PFSK-1 (cell line): ENCODE data around the gene ITGA3.

ENCODE experiments used
- POLR2AphosphoS5 ChIP-seq: IDR thresholded peaks from 2 replicates; pipeline ENCODE4 v1.6.1; 2012; ENCODE audit warnings: low read depth, mild to moderate bottlenecking, control low read depth, low read length, moderate library complexity
- SIN3A ChIP-seq: IDR thresholded peaks from 2 replicates; pipeline ENCODE4 v1.6.1; 2012; ENCODE audit warnings: mild to moderate bottlenecking, low read length, moderate library complexity, borderline replicate concordance; ENCODE audit not compliant: insufficient read depth
- TAF1 ChIP-seq: IDR thresholded peaks from 2 replicates; pipeline ENCODE4 v1.6.1; 2012; ENCODE audit warnings: low read length, control low read depth, borderline replicate concordance; ENCODE audit not compliant: insufficient read depth
- TF ChIP-seq, protein P1 (sequence below), 2 experiments: IDR thresholded peaks; 2 replicates each; pipeline versions ENCODE4 v1.6.1 to v1.8.0; 2011 to 2012; ENCODE audit warnings: low read depth in 2 of 2, low read length in 2 of 2, control low read depth in 1 of 2, inconsistent platforms in 1 of 2, mild to moderate bottlenecking in 1 of 2, moderate library complexity in 1 of 2; ENCODE audit not compliant: insufficient read depth in 1 of 2

DNA sequence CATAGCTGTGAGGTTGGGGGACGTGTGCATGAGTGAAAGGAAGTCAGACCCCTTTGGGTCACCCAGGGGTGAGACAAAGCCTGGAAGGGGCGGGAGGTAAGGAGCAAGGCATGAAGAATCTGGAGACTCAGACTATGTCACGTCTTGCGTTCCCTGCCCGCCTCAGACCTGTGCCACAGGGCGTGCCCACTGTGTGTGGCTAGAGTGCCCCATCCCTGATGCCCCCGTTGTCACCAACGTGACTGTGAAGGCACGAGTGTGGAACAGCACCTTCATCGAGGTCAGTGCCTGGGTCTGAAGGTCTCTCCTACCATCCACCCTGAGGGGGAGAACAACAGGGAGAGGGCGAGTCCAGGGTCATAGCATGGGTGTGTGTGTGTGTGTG, 24.2 kb downstream of the ITGA3 start:
- TF ChIP-seq POLR2AphosphoS5 = no peak
- TF ChIP-seq, protein P1, sequence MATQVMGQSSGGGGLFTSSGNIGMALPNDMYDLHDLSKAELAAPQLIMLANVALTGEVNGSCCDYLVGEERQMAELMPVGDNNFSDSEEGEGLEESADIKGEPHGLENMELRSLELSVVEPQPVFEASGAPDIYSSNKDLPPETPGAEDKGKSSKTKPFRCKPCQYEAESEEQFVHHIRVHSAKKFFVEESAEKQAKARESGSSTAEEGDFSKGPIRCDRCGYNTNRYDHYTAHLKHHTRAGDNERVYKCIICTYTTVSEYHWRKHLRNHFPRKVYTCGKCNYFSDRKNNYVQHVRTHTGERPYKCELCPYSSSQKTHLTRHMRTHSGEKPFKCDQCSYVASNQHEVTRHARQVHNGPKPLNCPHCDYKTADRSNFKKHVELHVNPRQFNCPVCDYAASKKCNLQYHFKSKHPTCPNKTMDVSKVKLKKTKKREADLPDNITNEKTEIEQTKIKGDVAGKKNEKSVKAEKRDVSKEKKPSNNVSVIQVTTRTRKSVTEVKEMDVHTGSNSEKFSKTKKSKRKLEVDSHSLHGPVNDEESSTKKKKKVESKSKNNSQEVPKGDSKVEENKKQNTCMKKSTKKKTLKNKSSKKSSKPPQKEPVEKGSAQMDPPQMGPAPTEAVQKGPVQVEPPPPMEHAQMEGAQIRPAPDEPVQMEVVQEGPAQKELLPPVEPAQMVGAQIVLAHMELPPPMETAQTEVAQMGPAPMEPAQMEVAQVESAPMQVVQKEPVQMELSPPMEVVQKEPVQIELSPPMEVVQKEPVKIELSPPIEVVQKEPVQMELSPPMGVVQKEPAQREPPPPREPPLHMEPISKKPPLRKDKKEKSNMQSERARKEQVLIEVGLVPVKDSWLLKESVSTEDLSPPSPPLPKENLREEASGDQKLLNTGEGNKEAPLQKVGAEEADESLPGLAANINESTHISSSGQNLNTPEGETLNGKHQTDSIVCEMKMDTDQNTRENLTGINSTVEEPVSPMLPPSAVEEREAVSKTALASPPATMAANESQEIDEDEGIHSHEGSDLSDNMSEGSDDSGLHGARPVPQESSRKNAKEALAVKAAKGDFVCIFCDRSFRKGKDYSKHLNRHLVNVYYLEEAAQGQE (IDR thresholded peaks at IDR 0.05; ENCODE audit: insufficient read depth in 1 of 2, low read depth in 2 of 2, low read length in 2 of 2) = no peak
- no peak for TF ChIP-seq SIN3A
- no peak for TF ChIP-seq TAF1
